Measurements from ENCODE around the gene TAGLN3.

Gene TAGLN3

GRCh38 chr3:112013058-112013783 lies 14.5 kb downstream of the TAGLN3 start:
- TF ChIP-seq EZH2phosphoT487 (conservative IDR thresholded peaks at IDR 0.05; ENCODE audit: low read length) (no peak), CTCF (IDR thresholded peaks at IDR 0.05; ENCODE audit: insufficient read depth, low read length, poor library complexity, severe bottlenecking) (peak; percentile 60)
- peak overlapping the region; percentile 91 for H2AFZ ChIP-seq (ENCODE audit: low read depth, low read length, severe bottlenecking)
- no peaks in the 10 kb centered on the region for H3F3A ChIP-seq (ENCODE audit: insufficient read depth)
- no peak overlapping the region for H3K27ac ChIP-seq (ENCODE audit: low read depth, low read length)
- H3K9ac ChIP-seq (ENCODE audit: low read length): no peak overlapping the region
- H3K9me2 ChIP-seq (replicated peaks; ENCODE audit: insufficient read depth, low read length): no peaks in the 10 kb centered on the region
- H3K9me3 ChIP-seq (ENCODE audit: insufficient read depth, low read length): no peaks in the 10 kb centered on the region
- no peaks in the 10 kb centered on the region for H3K27me3 ChIP-seq (ENCODE audit: low read length)
- no peaks in the 10 kb centered on the region for H3K79me2 ChIP-seq (ENCODE audit: insufficient read depth, low read length)
- no peak overlapping the region for H3K4me3 ChIP-seq (ENCODE audit: insufficient read depth, low read length, poor library complexity, severe bottlenecking)
- peak overlapping the region; percentile 28 for H3K4me2 ChIP-seq (ENCODE audit: low read depth, low read length, poor library complexity, severe bottlenecking)
- H4K20me1 ChIP-seq (ENCODE audit: low read depth, low read length): no peaks in the 10 kb centered on the region
- H3K36me3 ChIP-seq (ENCODE audit: low read length): no peaks in the 10 kb centered on the region

GRCh38 chr3:112013784-112014143 lies 15.0 kb downstream of the TAGLN3 start:
- H3F3A ChIP-seq (ENCODE audit: insufficient read depth): no peaks in the 10 kb centered on the region
- no peaks in the 10 kb centered on the region for H3K36me3 ChIP-seq (ENCODE audit: low read length)
- no peaks in the 10 kb centered on the region for H4K20me1 ChIP-seq (ENCODE audit: low read depth, low read length)
- H3K79me2 ChIP-seq (ENCODE audit: insufficient read depth, low read length): no peaks in the 10 kb centered on the region
- no peaks in the 10 kb centered on the region for H3K9me3 ChIP-seq (ENCODE audit: insufficient read depth, low read length)
- H3K9ac ChIP-seq (ENCODE audit: low read length): no peak overlapping the region
- peak overlapping the region; percentile 28 for H3K4me2 ChIP-seq (ENCODE audit: low read depth, low read length, poor library complexity, severe bottlenecking)
- H3K27ac ChIP-seq (ENCODE audit: low read depth, low read length): no peak overlapping the region
- TF ChIP-seq CTCF (IDR thresholded peaks at IDR 0.05; ENCODE audit: insufficient read depth, low read length, poor library complexity, severe bottlenecking): no peak
- no peak for TF ChIP-seq EZH2phosphoT487 (conservative IDR thresholded peaks at IDR 0.05; ENCODE audit: low read length)
- H3K4me3 ChIP-seq (ENCODE audit: insufficient read depth, low read length, poor library complexity, severe bottlenecking): no peak overlapping the region
- no peaks in the 10 kb centered on the region for H3K9me2 ChIP-seq (replicated peaks; ENCODE audit: insufficient read depth, low read length)
- H2AFZ ChIP-seq (ENCODE audit: low read depth, low read length, severe bottlenecking): peak overlapping the region; percentile 91
- H3K27me3 ChIP-seq (ENCODE audit: low read length): no peaks in the 10 kb centered on the region

GRCh38 chr3:112017091-112017490 lies 18.4 kb downstream of the TAGLN3 start:
- Histone ChIP-seq H3K36me3 (ENCODE audit: low read length) (no peaks in the 10 kb centered on the region), H3K27me3 (ENCODE audit: low read length) (no peaks in the 10 kb centered on the region), H3K9me3 (ENCODE audit: insufficient read depth, low read length) (no peaks in the 10 kb centered on the region), H3K4me3 (ENCODE audit: insufficient read depth, low read length, poor library complexity, severe bottlenecking) (no peak overlapping the region), H3K4me2 (ENCODE audit: low read depth, low read length, poor library complexity, severe bottlenecking) (no peak overlapping the region), H4K20me1 (ENCODE audit: low read depth, low read length) (no peaks in the 10 kb centered on the region), H2AFZ (ENCODE audit: low read depth, low read length, severe bottlenecking) (no peak overlapping the region), H3K27ac (ENCODE audit: low read depth, low read length) (no peak overlapping the region), H3F3A (ENCODE audit: insufficient read depth) (no peaks in the 10 kb centered on the region), H3K9me2 (replicated peaks; ENCODE audit: insufficient read depth, low read length) (no peaks in the 10 kb centered on the region), H3K9ac (ENCODE audit: low read length) (no peak overlapping the region), H3K79me2 (ENCODE audit: insufficient read depth, low read length) (no peaks in the 10 kb centered on the region)
- TF ChIP-seq EZH2phosphoT487 (conservative IDR thresholded peaks at IDR 0.05; ENCODE audit: low read length): no peak
- TF ChIP-seq CTCF (IDR thresholded peaks at IDR 0.05; ENCODE audit: insufficient read depth, low read length, poor library complexity, severe bottlenecking): no peak

All from SU-DHL-6 (cell line).